HEK293 (cell line): Measurements from ENCODE around the gene NRBF2.

Source experiments
- BCL11A ChIP-seq: fragments of 450-650 bp; formaldehyde crosslinking; IDR thresholded peaks from 2 replicates; pipeline ENCODE4 v1.5.1; 2016; ENCODE audit warnings: low read depth, missing biosample characterization, missing genetic modification characterization
- BCL11B ChIP-seq: fragments of 450-650 bp; formaldehyde crosslinking; IDR thresholded peaks from 2 replicates; pipeline ENCODE4 v1.5.1; 2016; ENCODE audit warnings: low read depth, missing biosample characterization, missing genetic modification characterization
- EGR2 ChIP-seq: fragments of 450-650 bp; formaldehyde crosslinking; IDR thresholded peaks from 2 replicates; pipeline ENCODE4 v1.5.1; 2016; ENCODE audit warnings: low read depth, missing biosample characterization, missing genetic modification characterization
- GFI1B ChIP-seq: fragments of 450-650 bp; formaldehyde crosslinking; IDR thresholded peaks from 2 replicates; pipeline ENCODE4 v1.5.1; 2016; ENCODE audit warnings: missing biosample characterization, missing genetic modification characterization
- KLF1 ChIP-seq: fragments of 450-650 bp; formaldehyde crosslinking; IDR thresholded peaks from 2 replicates; pipeline ENCODE4 v1.5.1; 2016; ENCODE audit warnings: missing biosample characterization, missing genetic modification characterization
- OVOL3 ChIP-seq: fragments of 450-650 bp; formaldehyde crosslinking; IDR thresholded peaks from 2 replicates; pipeline ENCODE4 v1.5.1; 2016; ENCODE audit warnings: missing biosample characterization, missing genetic modification characterization
- PRDM1 ChIP-seq: fragments of 450-650 bp; formaldehyde crosslinking; IDR thresholded peaks from 2 replicates; pipeline ENCODE4; 2016; ENCODE audit warnings: missing biosample characterization, missing genetic modification characterization
- SETDB1 ChIP-seq: IDR thresholded peaks from one replicate; pipeline ENCODE4 v1.6.1; 2017; ENCODE audit warnings: mild to moderate bottlenecking, low read length, moderate library complexity, mixed read lengths; ENCODE audit not compliant: insufficient read length
- SP3 ChIP-seq: fragments of 450-650 bp; formaldehyde crosslinking; IDR thresholded peaks from 2 replicates; pipeline ENCODE4 v1.5.1; 2016; ENCODE audit warnings: missing biosample characterization, missing genetic modification characterization
- YY1 ChIP-seq: fragments of 450-650 bp; formaldehyde crosslinking; IDR thresholded peaks from 2 replicates; pipeline ENCODE4 v1.5.1; 2018; ENCODE audit warnings: missing biosample characterization, missing genetic modification characterization
- ZFP69B ChIP-seq: fragments of 450-650 bp; formaldehyde crosslinking; IDR thresholded peaks from 2 replicates; pipeline ENCODE4 v1.5.1; 2016; ENCODE audit warnings: missing biosample characterization, missing genetic modification characterization
- ZNF10 ChIP-seq: fragments of 450-650 bp; formaldehyde crosslinking; IDR thresholded peaks from 2 replicates; pipeline ENCODE4 v1.5.1; 2017; ENCODE audit warnings: missing biosample characterization, missing genetic modification characterization
- ZNF140 ChIP-seq: fragments of 450-650 bp; formaldehyde crosslinking; IDR thresholded peaks from 2 replicates; pipeline ENCODE4 v1.5.1; 2016; ENCODE audit warnings: missing biosample characterization, missing genetic modification characterization
- ZNF157 ChIP-seq: fragments of 450-650 bp; formaldehyde crosslinking; IDR thresholded peaks from 2 replicates; pipeline ENCODE4 v1.5.1; 2016; ENCODE audit warnings: missing biosample characterization, missing genetic modification characterization
- ZNF266 ChIP-seq: fragments of 450-650 bp; formaldehyde crosslinking; IDR thresholded peaks from 2 replicates; pipeline ENCODE4 v1.5.1; 2016; ENCODE audit warnings: missing biosample characterization, missing genetic modification characterization, low read depth
- ZNF274 ChIP-seq, 2 experiments: fragments of 200-500 bp in 1 of 2; fragments of 450-650 bp in 1 of 2; sonication (Bioruptor generic) in 1 of 2; formaldehyde crosslinking in 1 of 2; IDR thresholded peaks; 2 replicates each; pipeline versions ENCODE4 v1.5.1 to v1.6.1; 2014 to 2016; ENCODE audit warnings: borderline replicate concordance in 1 of 2, inconsistent platforms in 1 of 2, low read length in 1 of 2, missing biosample characterization in 1 of 2, missing genetic modification characterization in 1 of 2
- ZNF311 ChIP-seq: fragments of 450-650 bp; formaldehyde crosslinking; IDR thresholded peaks from 2 replicates; pipeline ENCODE4 v1.5.1; 2017; ENCODE audit warnings: missing biosample characterization, missing genetic modification characterization, borderline replicate concordance
- ZNF335 ChIP-seq: fragments of 450-650 bp; formaldehyde crosslinking; conservative IDR thresholded peaks from 2 replicates; pipeline ENCODE4 v1.5.1; 2016; ENCODE audit warnings: missing biosample characterization, missing genetic modification characterization
- ZNF341 ChIP-seq: fragments of 450-650 bp; formaldehyde crosslinking; IDR thresholded peaks from 2 replicates; pipeline ENCODE4; 2016; ENCODE audit warnings: low read depth, missing biosample characterization, missing genetic modification characterization
- ZNF488 ChIP-seq: fragments of 450-650 bp; formaldehyde crosslinking; IDR thresholded peaks from 2 replicates; pipeline ENCODE4 v1.5.1; 2016; ENCODE audit warnings: missing biosample characterization, missing genetic modification characterization
- ZNF548 ChIP-seq: fragments of 450-650 bp; formaldehyde crosslinking; IDR thresholded peaks from 2 replicates; pipeline ENCODE4 v1.5.1; 2016; ENCODE audit warnings: missing biosample characterization, missing genetic modification characterization
- ZNF626 ChIP-seq: fragments of 450-650 bp; sonication (Bioruptor Pico); formaldehyde crosslinking; IDR thresholded peaks from 2 replicates; pipeline ENCODE4 v1.5.1; 2018; ENCODE audit warnings: missing biosample characterization, missing genetic modification characterization, inconsistent platforms
- ZNF670 ChIP-seq: fragments of 450-650 bp; formaldehyde crosslinking; IDR thresholded peaks from 2 replicates; pipeline ENCODE4 v1.5.1; 2016; ENCODE audit warnings: missing biosample characterization, missing genetic modification characterization, low read depth
- ZNF747 ChIP-seq: fragments of 450-650 bp; formaldehyde crosslinking; IDR thresholded peaks from 2 replicates; pipeline ENCODE4 v1.5.1; 2016; ENCODE audit warnings: missing biosample characterization, missing genetic modification characterization
- ZNF830 ChIP-seq: fragments of 450-650 bp; IDR thresholded peaks from 2 replicates; pipeline ENCODE4 v1.5.0; 2018; ENCODE audit warnings: missing biosample characterization, missing genetic modification characterization, low read depth, mild to moderate bottlenecking, moderate library complexity
- ZNF843 ChIP-seq: fragments of 450-650 bp; formaldehyde crosslinking; IDR thresholded peaks from 2 replicates; pipeline ENCODE4 v1.5.1; 2016; ENCODE audit warnings: missing biosample characterization, missing genetic modification characterization
- TF ChIP-seq, protein P1 (sequence below): IDR thresholded peaks from 2 replicates; pipeline ENCODE4 v1.6.1; 2011; ENCODE audit warnings: mild to moderate bottlenecking, low read depth, low read length, borderline replicate concordance
- TF ChIP-seq, protein P2 (sequence below): fragments of 450-650 bp; formaldehyde crosslinking; IDR thresholded peaks from 2 replicates; pipeline ENCODE4; 2016; ENCODE audit warnings: missing biosample characterization, missing genetic modification characterization

The NRBF2 gene

DNA sequence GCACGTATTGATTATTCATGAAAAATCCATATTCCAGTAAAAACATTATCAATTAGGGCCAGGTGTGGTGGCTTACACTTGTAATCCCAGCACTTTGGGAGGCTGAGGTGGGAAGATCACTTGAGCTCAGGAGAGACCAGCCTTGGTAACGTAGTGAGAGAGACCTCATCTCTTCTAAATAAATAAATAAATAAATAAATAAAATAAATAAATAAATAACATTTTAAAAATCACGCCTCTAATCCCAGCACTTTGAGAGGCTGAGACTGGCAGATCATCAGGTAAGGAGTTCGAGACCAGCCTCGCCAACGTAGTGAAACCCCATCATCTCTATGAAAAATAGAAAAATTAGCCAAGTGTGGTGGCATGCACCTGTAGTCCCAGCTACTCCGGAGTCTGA is 32.1 kb downstream of the NRBF2 start (continued):
- TF ChIP-seq, protein P1, sequence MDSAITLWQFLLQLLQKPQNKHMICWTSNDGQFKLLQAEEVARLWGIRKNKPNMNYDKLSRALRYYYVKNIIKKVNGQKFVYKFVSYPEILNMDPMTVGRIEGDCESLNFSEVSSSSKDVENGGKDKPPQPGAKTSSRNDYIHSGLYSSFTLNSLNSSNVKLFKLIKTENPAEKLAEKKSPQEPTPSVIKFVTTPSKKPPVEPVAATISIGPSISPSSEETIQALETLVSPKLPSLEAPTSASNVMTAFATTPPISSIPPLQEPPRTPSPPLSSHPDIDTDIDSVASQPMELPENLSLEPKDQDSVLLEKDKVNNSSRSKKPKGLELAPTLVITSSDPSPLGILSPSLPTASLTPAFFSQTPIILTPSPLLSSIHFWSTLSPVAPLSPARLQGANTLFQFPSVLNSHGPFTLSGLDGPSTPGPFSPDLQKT: no peak
- TF ChIP-seq KLF1: no peak
- no peak for TF ChIP-seq ZNF747 (tag by site-specific recombination)
- TF ChIP-seq ZNF548 (tag by site-specific recombination): no peak
- 0 out of 2 replicates have a peak, but pooled peaks have one; percentile 26 for TF ChIP-seq SP3 (tag by site-specific recombination)
- no peak for TF ChIP-seq ZNF335 (tag by site-specific recombination)
- TF ChIP-seq OVOL3: no peak
- peak; percentile 16; the same call in 1 of the 2 replicates for TF ChIP-seq ZNF341 (tag by site-specific recombination)
- TF ChIP-seq ZNF670 (tag by site-specific recombination): no peak
- TF ChIP-seq ZNF157 (tag by site-specific recombination): no peak
- no peak for TF ChIP-seq ZNF830 (tag by site-specific recombination)
- TF ChIP-seq GFI1B (tag by site-specific recombination): 0 out of 2 replicates have a peak, but pooled peaks have one; percentile 47
- no peak for TF ChIP-seq ZFP69B (tag by site-specific recombination)
- no peak for TF ChIP-seq BCL11A (tag by site-specific recombination)
- TF ChIP-seq SETDB1: no peak
- peak; percentile 54; the same call in 1 of the 2 replicates for TF ChIP-seq ZNF266 (tag by site-specific recombination)
- TF ChIP-seq, protein P2, sequence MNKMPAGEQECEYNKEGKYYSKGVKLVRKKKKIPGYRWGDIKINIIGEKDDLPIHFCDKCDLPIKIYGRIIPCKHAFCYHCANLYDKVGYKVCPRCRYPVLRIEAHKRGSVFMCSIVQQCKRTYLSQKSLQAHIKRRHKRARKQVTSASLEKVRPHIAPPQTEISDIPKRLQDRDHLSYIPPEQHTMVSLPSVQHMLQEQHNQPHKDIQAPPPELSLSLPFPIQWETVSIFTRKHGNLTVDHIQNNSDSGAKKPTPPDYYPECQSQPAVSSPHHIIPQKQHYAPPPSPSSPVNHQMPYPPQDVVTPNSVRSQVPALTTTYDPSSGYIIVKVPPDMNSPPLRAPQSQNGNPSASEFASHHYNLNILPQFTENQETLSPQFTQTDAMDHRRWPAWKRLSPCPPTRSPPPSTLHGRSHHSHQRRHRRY: no peak
- TF ChIP-seq ZNF843 (tag by site-specific recombination): no peak
- no peak for TF ChIP-seq ZNF274 (IDR thresholded peaks at IDR 0.05; ENCODE audit: low read length)
- TF ChIP-seq ZNF274 (tag by site-specific recombination; IDR thresholded peaks at IDR 0.05; ENCODE audit: borderline replicate concordance): no peak
- peak; percentile 92 for TF ChIP-seq ZNF140 (tag by site-specific recombination)
- no peak for TF ChIP-seq ZNF626 (tag by site-specific recombination)
- TF ChIP-seq ZNF311 (tag by site-specific recombination): no peak
- no peak for TF ChIP-seq BCL11B (tag by site-specific recombination)
- TF ChIP-seq ZNF10 (tag by site-specific recombination): no peak
- no peak for TF ChIP-seq YY1 (tag by site-specific recombination)
- no peak for TF ChIP-seq EGR2
- TF ChIP-seq ZNF488 (tag by site-specific recombination): no peak
- no peak for TF ChIP-seq PRDM1 (tag by site-specific recombination)
